Ovary (tissue), 9 donors: ENCODE measurements around the gene THRAP3. TPM values are rescaled to one million over a fixed set of nuclear protein-coding genes. Genes with fewer than 3 reads are reported as not detected.

Source experiments
- DNase-seq, 5 donors: peaks; one replicate each; pipeline ENCODE4 v3.0.0-alpha.2; 2019 to 2020
- H3K27ac ChIP-seq, 2 donors: fragments of 200-600 bp; one replicate each; pipeline versions ENCODE4 v1.5.1 to v1.8.0; 2019 to 2022
- H3K27me3 ChIP-seq: fragments of 200-600 bp; one replicate; pipeline ENCODE4 v1.8.0; 2022
- H3K36me3 ChIP-seq: fragments of 200-600 bp; sonication (generic); one replicate; pipeline ENCODE4 v1.5.1; 2019
- H3K4me1 ChIP-seq: one replicate; pipeline ENCODE4 v1.8.1; 2013; ENCODE audit warnings: mild to moderate bottlenecking, moderate library complexity; ENCODE audit not compliant: insufficient read depth
- H3K4me3 ChIP-seq: fragments of 200-600 bp; sonication (generic); one replicate; pipeline ENCODE4 v1.5.1; 2017
- H3K9me3 ChIP-seq, 2 donors: fragments of 200-600 bp in 1 of 2; sonication (generic) in 1 of 2; one replicate each; pipeline versions ENCODE4 v1.5.1 to v1.8.1; 2013 to 2019; ENCODE audit warnings: mild to moderate bottlenecking in 1 of 2, moderate library complexity in 1 of 2
- EP300 ChIP-seq: sonication (generic); formaldehyde crosslinking; IDR thresholded peaks from one replicate; pipeline ENCODE4 v1.6.1; 2017; ENCODE audit warnings: antibody characterized with exemption
- POLR2A ChIP-seq: fragments of 450-650 bp; IDR thresholded peaks from one replicate; pipeline ENCODE4 v1.6.1; 2017; ENCODE audit warnings: antibody characterized with exemption, mild to moderate bottlenecking, moderate library complexity
- WGBS, 3 donors: extraction: QIAGEN DNeasy Blood & Tissue Kit in 1 of 3; methylation state at CpG; one replicate each; pipeline versions ENCODE4 v1.1.5 to v1.1.7; 2013 to 2017; 5-methylcytosine and 5-hydroxymethylcytosine counted together
- intact Hi-C, 4 donors: fragments of 100-400 bp; cut with DNase I; formaldehyde crosslinking; loops; one replicate each; pipeline versions ENCODE4 v1.11.0 to v1.15.1; 2022 to 2023
- polyA plus RNA-seq, 2 donors: library from polyadenylated mRNA; stranded (reverse); fragments of 200-250 nt in 1 of 2; fragments of 350-450 nt in 1 of 2; fragmentation: Illumina TruSeq in 1 of 2; extraction: RNeasy Lipid Tissue Mini Kit (QIAGEN cat#74804) in 1 of 2; gene quantifications; one replicate each; pipeline ENCODE4 v1.2.3, GENCODE V29; 2013 to 2014
- total RNA-seq, 7 donors: library from RNA; depleted of rRNA in 2 of 7; stranded (reverse); fragments of >200 nt in 2 of 7; fragmentation: NEBNext Ultra II Directional in 3 of 7; extraction: Animal tissue kit (Norgen Biotek cat#: 25700) in 3 of 7; gene quantifications; one replicate each; pipeline versions ENCODE4 v1.1.0 to v1.2.4, GENCODE V29; 2016 to 2023
- TF ChIP-seq, protein P1 (sequence below), 3 donors: fragments of 450-650 bp in 2 of 3; fragments of 200-600 bp in 1 of 3; IDR thresholded peaks; one replicate each; pipeline versions ENCODE4 v1.5.1 to v1.8.0; 2016 to 2022; ENCODE audit warnings: antibody characterized with exemption in 3 of 3, mild to moderate bottlenecking in 1 of 3
- donor health status: DM: no; HTN: no; CAD: no; lungs with moderate emphysema.
- donor health status: DM: no; HTN: no; CAD: no.
- donor health status: Bipolar disorder and iron deficiency.
- donor health status: DM: yes; HTN: yes; CAD: no.
- donor health status: DM: no; HTN: no; CAD: no.
- donor health status: DM: yes; HTN: yes; CAD: no.

The THRAP3 gene
- total and polyA plus RNA-seq, 9 donors = 40.2 to 109 (median 92.6) TPM

DNA sequence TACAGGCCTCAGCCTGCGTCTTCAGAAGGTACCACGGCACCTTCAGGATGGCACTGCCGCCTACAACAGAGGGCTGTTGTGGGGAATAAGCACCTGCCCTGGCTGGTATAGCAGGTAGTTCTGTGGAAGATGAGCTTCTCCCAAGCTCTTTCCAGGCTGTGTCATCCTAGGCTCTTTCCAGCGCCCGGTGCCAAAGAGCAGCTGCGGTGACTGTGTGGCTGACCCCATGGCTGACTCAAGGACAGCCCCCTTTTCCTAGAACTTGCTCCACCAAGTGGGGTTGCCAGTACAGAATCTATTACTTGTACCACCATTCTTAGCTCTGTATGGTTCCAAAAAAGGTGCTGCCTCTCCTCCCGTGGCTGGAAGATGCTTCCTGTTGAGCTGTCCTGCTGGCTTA is 121.1 kb downstream of the THRAP3 start:
- WGBS, 3 donors = 87 to 91% (median 88%) methylated on average over 7 of the region's 7 CpGs
- TF ChIP-seq POLR2A = no peak
- TF ChIP-seq EP300 = no peak
- TF ChIP-seq, protein P1, sequence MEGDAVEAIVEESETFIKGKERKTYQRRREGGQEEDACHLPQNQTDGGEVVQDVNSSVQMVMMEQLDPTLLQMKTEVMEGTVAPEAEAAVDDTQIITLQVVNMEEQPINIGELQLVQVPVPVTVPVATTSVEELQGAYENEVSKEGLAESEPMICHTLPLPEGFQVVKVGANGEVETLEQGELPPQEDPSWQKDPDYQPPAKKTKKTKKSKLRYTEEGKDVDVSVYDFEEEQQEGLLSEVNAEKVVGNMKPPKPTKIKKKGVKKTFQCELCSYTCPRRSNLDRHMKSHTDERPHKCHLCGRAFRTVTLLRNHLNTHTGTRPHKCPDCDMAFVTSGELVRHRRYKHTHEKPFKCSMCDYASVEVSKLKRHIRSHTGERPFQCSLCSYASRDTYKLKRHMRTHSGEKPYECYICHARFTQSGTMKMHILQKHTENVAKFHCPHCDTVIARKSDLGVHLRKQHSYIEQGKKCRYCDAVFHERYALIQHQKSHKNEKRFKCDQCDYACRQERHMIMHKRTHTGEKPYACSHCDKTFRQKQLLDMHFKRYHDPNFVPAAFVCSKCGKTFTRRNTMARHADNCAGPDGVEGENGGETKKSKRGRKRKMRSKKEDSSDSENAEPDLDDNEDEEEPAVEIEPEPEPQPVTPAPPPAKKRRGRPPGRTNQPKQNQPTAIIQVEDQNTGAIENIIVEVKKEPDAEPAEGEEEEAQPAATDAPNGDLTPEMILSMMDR (IDR thresholded peaks at IDR 0.05) = no peak
- H3K27me3 ChIP-seq = no peaks in the 10 kb centered on the region
- H3K4me1 ChIP-seq = no peaks in the 10 kb centered on the region
- H3K36me3 ChIP-seq = no peaks in the 10 kb centered on the region
- DNase-seq = no peak
- H3K4me3 ChIP-seq = no peak overlapping the region
- intact Hi-C loops = loop anchor here in 2 of 4 donors (10.0 kb wide), 1 partner anchor 69 kb away; no protein-coding TSS in a partner anchor
- H3K9me3 ChIP-seq = no peaks in the 10 kb centered on the region
- no peak overlapping the region for H3K27ac ChIP-seq

DNA sequence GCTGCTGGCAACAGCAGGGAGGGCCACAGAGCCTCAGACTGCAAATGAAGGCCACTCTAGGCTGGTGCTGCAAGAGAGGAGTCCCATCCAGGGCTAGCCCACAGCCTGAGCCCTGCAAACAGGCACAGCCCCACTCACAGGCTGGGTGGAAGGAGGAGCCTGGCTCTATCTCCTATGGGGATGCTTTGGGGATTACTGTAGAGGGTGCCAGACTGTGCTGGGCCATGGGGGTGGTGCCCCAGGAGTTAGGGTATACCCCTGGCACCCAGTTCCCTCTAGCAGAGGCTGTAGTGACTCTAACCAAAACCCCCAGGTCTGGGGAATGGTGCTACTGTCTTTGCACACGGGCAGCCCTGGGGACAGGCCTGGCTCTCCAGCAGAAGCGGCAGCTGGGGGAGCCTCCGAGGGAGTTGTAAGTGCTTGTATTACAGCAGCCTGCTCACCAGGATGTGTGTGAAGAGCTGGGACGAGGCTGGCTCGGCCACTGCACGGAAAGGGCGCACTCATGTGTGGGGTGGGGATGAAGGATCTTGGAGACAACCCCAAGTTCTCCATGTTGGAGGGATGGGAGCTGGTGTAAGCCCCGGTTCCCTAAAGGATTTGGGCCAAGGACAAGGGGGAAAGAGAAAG is 122.6 kb downstream of the THRAP3 start:
- Histone ChIP-seq H3K27ac (no peak overlapping the region), H3K9me3 (no peaks in the 10 kb centered on the region), H3K27me3 (no peaks in the 10 kb centered on the region), H3K36me3 (no peaks in the 10 kb centered on the region), H3K4me1 (peaks cover 4% of the 10 kb centered on the region), H3K4me3 (no peak overlapping the region)
- WGBS, 3 donors = 84 to 88% (median 85%) methylated on average over 8 of the region's 8 CpGs
- intact Hi-C loops = loop anchor here in 2 of 4 donors (10.0 kb wide), 1 partner anchor 68 kb away; no protein-coding TSS in a partner anchor
- no peak for DNase-seq
- no peak for TF ChIP-seq POLR2A
- TF ChIP-seq, protein P1 (IDR thresholded peaks at IDR 0.05) = no peak
- no peak for TF ChIP-seq EP300

GRCh38 chr1:36349241-36349671 is 125.0 kb downstream of the THRAP3 start:
- H3K4me1 ChIP-seq = peaks cover 6% of the 10 kb centered on the region
- no peaks in the 10 kb centered on the region for H3K27me3 ChIP-seq
- no peaks in the 10 kb centered on the region for H3K9me3 ChIP-seq
- no peak for DNase-seq
- 65 to 70% (median 68%) methylated on average over 6 to 7 of the region's 7 CpGs for WGBS, 3 donors
- intact Hi-C loops = loop anchor here in 2 of 4 donors (10.0 kb wide), 1 partner anchor 66 kb away; no protein-coding TSS in a partner anchor
- H3K27ac ChIP-seq = no peak overlapping the region
- no peaks in the 10 kb centered on the region for H3K36me3 ChIP-seq
- TF ChIP-seq POLR2A = no peak
- no peak for TF ChIP-seq EP300
- TF ChIP-seq, protein P1 (IDR thresholded peaks at IDR 0.05) = no peak
- H3K4me3 ChIP-seq = no peak overlapping the region

DNA sequence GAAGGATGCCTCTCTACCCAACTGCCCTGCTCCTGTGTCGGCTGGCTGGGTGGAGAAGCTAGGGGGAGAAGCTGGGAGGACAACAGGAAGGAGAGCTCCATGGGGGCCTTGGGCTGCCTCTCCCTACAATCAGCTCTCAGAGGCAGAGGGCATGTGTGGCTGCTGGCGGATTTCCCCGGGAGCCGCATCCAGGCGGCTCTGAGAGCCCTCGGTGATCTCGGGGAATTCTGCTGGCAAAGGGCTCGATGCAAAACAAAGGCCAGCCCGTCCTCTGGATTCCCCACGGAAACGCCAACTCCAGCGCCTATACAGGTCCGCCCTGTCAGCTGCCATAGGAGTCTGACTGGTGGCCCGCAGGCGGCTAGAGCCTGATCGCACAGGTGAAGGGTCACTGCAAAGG is 125.6 kb downstream of the THRAP3 start:
- Histone ChIP-seq H3K4me1 (peaks cover 6% of the 10 kb centered on the region), H3K36me3 (no peaks in the 10 kb centered on the region), H3K27me3 (no peaks in the 10 kb centered on the region), H3K9me3 (no peaks in the 10 kb centered on the region), H3K27ac (no peak overlapping the region), H3K4me3 (no peak overlapping the region)
- DNase-seq = no peak
- TF ChIP-seq POLR2A = no peak
- intact Hi-C loops = loop anchor here in 2 of 4 donors (10.0 kb wide), 1 partner anchor 65 kb away; no protein-coding TSS in a partner anchor
- 67 to 77% (median 74%) methylated on average over 16 of the region's 16 CpGs for WGBS, 3 donors

DNA sequence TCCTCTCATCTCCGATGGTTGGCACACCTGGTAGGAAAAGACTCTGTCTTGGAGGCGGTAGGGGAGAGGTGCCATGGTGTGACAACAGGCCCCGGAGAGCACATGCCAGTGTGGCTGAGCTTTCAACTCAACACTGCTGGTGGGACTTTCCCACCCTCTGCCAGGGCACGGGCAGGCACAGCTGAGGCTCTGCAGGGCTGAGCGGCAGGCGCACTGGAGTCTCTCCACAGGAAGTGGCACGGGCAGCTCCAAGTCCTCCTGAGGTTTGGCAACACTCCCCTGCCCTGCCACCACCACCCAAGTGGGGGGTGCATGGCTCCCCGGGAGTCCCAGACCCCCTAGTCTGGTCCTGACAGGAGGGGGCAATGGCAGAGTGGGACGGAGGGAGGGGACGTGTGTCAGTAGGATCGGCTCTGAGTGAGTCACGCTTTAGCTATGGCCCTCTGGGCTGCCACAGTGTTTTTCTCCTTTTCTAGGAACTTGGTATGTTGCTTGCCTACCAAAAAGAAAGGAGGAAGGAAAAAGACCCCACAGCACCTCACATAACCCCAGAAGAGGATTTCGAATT is 126.5 kb downstream of the THRAP3 start:
- no peak for TF ChIP-seq EP300
- TF ChIP-seq, protein P1 (IDR thresholded peaks at IDR 0.05) = no peak
- no peak for TF ChIP-seq POLR2A
- intact Hi-C loops = no loop called here
- WGBS, 3 donors = 40 to 53% (median 51%) methylated on average over 13 of the region's 13 CpGs
- Histone ChIP-seq H3K4me3 (no peak overlapping the region), H3K27ac (peak overlapping the region in 1 of 2 donors; percentile 24), H3K27me3 (no peaks in the 10 kb centered on the region), H3K36me3 (no peaks in the 10 kb centered on the region), H3K9me3 (no peaks in the 10 kb centered on the region), H3K4me1 (peaks cover 6% of the 10 kb centered on the region)
- no peak for DNase-seq
